Renal cortex interstitium (tissue), 11 donors: ENCODE data around the gene ZMIZ1. TPM values are rescaled to one million over a fixed set of nuclear protein-coding genes. Genes with fewer than 3 reads are reported as not detected.

Source experiments
- DNase-seq, 11 donors: peaks; one replicate each; pipeline ENCODE4 v3.0.0-alpha.2; 2013; ENCODE audit warnings: low read depth in 9 of 11, low spot score in 4 of 11; ENCODE audit errors: extremely low read depth in 1 of 11
- polyA plus RNA-seq, 3 donors: library from polyadenylated mRNA; unstranded; fragments of 120-200 nt; gene quantifications; one replicate each; pipeline ENCODE4 v1.2.1, GENCODE V29; 2013; ENCODE audit not compliant: insufficient read length in 3 of 3

ZMIZ1 gene
- polyA plus RNA-seq, 3 donors, result 69.2 to 85.6 (median 74.3) TPM

DNA sequence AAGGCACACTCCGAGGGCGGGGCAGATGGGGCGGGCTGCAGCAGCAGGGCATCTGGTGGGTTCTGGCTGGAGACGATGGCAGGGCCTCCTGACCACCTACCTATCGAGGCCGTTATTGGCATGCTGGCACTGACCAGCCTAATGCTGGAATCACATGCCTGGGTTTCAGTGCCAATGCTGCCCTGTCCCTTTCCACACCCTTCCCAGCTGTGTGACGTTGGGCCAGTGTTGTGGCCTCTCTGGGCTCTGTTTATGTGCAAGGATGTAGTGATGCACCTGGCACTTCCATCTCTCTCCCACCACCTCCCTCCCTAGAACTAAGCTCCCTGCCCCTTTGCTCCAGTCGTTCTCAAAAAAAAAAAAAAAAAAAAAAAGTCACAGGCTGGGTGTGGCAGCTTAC is 132.9 kb downstream of the ZMIZ1 start:
- DNase-seq, result no peak

GRCh38 chr10:79202188-79203013 is 133.6 kb downstream of the ZMIZ1 start:
- no peak for DNase-seq

DNA sequence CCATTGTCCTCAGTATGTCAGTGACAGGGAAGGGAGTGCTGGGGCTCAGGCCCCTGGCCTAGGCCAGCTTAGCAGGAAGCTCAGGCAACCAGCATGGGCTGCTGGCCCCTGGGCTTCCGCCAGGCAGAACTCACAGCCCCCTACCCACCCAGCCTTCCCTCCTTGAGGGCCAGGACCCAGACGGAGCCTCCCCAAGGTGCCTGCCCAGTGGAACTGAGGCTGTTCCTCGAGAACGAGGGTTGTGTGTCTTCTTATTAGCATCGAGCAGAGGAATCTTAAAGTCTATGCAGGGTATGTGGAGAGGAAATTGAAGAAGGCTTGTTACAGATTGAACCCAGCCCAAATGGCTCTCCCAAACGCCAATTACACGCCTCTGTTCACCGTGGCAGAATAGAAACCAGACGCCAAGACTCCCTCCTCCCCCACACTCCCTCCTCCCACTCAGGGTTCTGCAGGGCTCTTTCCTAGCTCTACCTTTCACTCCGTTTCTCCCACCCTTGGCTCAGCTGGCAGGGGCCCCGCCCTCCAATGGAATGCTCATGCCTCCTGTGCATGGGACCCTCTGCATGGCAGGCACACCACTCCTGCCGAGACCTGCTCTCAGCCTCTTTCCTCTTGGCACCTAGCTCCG is 134.4 kb downstream of the ZMIZ1 start:
- DNase-seq, result no peak

DNA sequence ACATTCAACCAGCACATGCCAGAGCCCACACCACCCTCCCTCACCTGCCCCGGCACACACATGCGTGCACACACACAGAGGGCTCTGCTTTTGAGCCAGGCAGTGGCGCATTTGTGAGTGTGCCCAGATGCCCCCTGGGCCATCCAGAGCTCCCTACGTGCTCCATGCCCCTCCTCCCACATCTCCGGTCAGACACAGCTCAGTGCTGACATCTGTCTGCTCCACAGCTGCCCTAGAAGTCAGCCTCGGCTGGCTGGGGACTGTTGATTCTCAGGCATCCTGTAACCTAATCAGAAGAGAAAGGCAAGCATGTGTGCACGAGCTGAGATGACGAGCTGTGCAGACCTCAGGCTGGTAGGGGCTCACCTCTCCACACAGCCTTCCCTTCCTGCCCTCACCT is 135.1 kb downstream of the ZMIZ1 start:
- no peak for DNase-seq

- no peak for DNase-seq
Measured at GRCh38 chr10:79206300-79207095, 137.7 kb downstream of the ZMIZ1 start.

DNA sequence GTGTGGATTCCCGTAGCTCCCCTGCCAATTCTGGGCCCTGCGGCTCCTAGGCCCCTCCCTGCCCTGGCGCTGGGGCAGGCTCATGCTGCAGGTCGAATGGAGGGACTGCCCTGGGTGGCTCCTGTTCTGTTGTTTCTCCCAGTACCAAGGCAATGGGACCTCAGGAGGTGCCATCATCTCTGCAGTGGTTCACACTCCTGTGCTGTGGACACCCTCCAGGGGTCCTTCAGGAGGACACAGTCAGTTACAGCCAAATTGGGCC is 138.3 kb downstream of the ZMIZ1 start:
- DNase-seq, result no peak

- no peak for DNase-seq
Measured at GRCh38 chr10:79207726-79208125, 139.0 kb downstream of the ZMIZ1 start.

DNA sequence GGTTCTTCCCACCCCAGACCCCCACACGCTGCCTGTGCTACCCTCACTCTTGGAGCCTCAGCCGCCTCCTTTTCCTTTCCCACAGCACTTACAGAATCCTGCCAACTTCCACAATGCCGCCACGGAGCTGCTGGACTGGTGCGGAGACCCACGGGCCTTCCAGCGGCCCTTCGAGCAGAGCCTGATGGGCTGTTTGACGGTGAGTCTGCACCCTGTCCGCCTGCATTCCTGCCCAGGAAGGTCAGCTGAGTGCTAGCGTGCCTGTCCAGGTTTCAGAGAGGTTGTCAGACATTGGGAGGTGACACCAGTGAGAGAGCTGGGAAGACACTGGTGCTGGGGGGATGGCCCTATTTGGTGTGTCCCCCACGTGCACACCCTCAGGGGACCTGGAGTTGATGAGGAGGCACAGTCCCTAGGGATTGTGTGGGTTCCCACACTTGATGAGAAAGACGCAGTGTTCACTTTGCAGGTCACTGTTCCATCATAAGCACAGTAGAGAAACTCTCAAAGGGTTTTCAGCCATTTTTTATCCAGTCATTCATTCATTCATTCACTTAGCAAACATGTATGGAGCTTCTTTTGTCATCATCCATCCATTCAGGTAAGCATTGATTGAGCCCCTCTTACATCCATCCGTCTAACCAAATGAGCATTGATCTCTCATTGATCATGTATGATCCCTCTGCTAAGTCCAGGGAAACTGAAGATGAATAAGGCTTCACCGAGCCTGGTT is 139.7 kb downstream of the ZMIZ1 start:
- no peak for DNase-seq

- no peak for DNase-seq
Measured at GRCh38 chr10:79209340-79209739, 140.6 kb downstream of the ZMIZ1 start.

DNA sequence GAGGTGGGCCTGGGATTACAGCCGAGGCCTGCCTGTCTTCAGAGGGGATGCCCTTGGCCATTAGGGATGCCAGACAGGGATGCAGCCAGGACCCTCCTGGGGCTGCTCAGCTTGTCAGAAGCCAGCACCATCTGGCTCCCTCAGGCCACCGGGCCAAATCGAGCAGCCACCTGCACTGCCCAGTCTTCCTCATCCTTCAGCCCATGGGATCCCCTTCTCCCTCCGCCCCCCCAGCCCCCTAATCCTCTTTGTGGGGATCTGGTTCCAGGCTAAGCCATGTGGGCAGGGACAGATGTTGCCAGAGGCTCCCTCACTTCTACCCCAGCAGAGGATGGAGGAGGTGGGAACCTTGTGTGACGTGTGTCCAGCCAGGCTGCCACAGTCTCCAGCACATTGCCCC is 141.1 kb downstream of the ZMIZ1 start:
- no peak for DNase-seq

- no peak for DNase-seq
Measured at GRCh38 chr10:79210672-79211071, 141.9 kb downstream of the ZMIZ1 start.

DNA sequence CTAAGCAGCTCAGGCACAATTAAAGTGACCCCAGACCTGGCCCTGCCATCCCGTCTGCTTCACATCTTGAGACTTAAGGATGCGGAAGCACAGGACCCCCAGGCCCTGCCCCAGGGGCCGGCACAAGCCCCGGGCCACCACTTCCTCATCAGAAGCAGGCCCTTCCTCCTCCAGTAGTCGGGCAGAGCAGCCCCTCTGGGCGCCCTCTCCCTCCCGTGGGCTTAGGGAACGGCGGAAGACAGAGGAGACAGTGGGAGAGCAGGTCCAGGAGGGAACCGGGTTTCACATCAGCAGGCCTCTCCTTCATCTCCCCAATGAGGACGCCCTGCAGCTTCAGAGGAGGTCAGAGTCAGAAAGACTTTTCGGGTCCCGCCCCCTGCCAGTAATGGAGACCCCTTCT is 142.8 kb downstream of the ZMIZ1 start:
- no peak for DNase-seq

GRCh38 chr10:79215531-79215930 is 146.8 kb downstream of the ZMIZ1 start:
- no peak for DNase-seq

DNA sequence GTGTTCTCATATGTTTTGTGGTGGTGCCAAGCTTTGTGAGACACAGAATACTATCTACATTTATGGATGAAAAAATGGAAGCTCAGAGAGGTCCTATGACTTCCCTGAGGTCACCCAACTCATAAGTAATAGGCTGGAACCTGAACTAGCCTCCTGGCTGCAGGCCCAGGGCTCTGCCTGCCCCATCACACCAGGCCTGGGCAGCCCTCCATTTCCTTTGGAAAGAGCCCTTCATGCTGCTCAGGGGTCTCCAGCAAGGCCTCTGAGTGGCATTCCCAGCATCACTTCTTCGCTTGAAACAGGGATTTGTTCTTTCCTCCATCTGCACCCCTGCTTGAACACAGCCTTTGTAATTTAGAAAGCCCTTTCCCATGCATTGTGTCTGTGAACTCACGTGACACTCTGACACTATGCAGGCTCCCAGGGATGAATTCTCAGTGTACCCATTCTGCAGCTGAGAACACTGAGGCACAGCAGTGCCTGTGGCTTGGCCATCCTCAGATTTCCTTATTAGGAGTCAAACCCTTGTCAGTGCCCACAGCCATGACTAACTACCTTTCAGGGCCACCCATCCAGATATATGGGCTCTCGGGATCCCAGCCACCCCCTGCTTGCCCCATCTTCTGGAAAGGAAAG is 150.7 kb downstream of the ZMIZ1 start:
- DNase-seq, result no peak

DNA sequence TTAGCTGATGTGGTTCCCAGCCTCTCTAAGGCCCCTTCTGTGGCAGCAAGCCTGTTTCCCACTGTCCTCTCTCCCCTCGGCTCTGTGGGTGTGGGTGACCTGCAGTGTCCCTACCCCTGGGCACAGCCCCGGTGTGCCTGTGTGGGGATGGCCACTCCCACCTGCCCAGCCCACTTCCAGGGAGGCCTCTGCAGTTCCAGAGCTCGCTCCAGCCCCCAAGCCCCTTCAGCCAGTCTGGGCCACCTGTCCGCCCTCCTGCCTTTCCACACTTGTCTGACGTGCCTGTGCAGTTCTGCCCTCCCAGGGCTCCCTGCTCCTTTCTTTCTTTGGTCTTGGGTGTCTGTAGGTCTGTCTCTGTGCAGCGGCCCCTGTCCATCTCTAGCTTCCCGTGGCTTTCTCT is 151.5 kb downstream of the ZMIZ1 start:
- DNase-seq, result no peak

- peak in 4 of 11 donors; percentile 70 to 84 (median 77) for DNase-seq
Measured at GRCh38 chr10:79221110-79222051, 152.6 kb downstream of the ZMIZ1 start.

- DNase-seq, result no peak
Measured at GRCh38 chr10:79222186-79222585, 153.4 kb downstream of the ZMIZ1 start.
